ENCODE measurements around the gene ATP6V1C2.

GRCh38 chr2:10733980-10734379 is 12.6 kb downstream of the ATP6V1C2 start:
- no peak for TF ChIP-seq ZNF791 (tag by site-specific recombination; IDR thresholded peaks at IDR 0.05)
- TF ChIP-seq OSR2 (tag by site-specific recombination; IDR thresholded peaks at IDR 0.05), result no peak
- TF ChIP-seq, protein P1, sequence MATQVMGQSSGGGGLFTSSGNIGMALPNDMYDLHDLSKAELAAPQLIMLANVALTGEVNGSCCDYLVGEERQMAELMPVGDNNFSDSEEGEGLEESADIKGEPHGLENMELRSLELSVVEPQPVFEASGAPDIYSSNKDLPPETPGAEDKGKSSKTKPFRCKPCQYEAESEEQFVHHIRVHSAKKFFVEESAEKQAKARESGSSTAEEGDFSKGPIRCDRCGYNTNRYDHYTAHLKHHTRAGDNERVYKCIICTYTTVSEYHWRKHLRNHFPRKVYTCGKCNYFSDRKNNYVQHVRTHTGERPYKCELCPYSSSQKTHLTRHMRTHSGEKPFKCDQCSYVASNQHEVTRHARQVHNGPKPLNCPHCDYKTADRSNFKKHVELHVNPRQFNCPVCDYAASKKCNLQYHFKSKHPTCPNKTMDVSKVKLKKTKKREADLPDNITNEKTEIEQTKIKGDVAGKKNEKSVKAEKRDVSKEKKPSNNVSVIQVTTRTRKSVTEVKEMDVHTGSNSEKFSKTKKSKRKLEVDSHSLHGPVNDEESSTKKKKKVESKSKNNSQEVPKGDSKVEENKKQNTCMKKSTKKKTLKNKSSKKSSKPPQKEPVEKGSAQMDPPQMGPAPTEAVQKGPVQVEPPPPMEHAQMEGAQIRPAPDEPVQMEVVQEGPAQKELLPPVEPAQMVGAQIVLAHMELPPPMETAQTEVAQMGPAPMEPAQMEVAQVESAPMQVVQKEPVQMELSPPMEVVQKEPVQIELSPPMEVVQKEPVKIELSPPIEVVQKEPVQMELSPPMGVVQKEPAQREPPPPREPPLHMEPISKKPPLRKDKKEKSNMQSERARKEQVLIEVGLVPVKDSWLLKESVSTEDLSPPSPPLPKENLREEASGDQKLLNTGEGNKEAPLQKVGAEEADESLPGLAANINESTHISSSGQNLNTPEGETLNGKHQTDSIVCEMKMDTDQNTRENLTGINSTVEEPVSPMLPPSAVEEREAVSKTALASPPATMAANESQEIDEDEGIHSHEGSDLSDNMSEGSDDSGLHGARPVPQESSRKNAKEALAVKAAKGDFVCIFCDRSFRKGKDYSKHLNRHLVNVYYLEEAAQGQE (tag by site-specific recombination; IDR thresholded peaks at IDR 0.05), result no peak
- TF ChIP-seq CTCF (tag by site-specific recombination; IDR thresholded peaks at IDR 0.05), result no peak
- TF ChIP-seq ZNF521 (tag by site-specific recombination; IDR thresholded peaks at IDR 0.05), result no peak
- TF ChIP-seq SETDB1 (IDR thresholded peaks at IDR 0.05; ENCODE audit: insufficient read length, low read length), result no peak
- TF ChIP-seq, protein P2, sequence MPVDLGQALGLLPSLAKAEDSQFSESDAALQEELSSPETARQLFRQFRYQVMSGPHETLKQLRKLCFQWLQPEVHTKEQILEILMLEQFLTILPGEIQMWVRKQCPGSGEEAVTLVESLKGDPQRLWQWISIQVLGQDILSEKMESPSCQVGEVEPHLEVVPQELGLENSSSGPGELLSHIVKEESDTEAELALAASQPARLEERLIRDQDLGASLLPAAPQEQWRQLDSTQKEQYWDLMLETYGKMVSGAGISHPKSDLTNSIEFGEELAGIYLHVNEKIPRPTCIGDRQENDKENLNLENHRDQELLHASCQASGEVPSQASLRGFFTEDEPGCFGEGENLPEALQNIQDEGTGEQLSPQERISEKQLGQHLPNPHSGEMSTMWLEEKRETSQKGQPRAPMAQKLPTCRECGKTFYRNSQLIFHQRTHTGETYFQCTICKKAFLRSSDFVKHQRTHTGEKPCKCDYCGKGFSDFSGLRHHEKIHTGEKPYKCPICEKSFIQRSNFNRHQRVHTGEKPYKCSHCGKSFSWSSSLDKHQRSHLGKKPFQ (tag by site-specific recombination; IDR thresholded peaks at IDR 0.05), result no peak

All from HEK293 (cell line).